Sigmoid colon (tissue), 7 donors: ENCODE measurements around the gene ATPAF1. TPM values are rescaled to one million over a fixed set of nuclear protein-coding genes. Genes with fewer than 3 reads are reported as not detected.

Source experiments
- DNase-seq: peaks from one replicate; pipeline ENCODE4 v3.0.0-alpha.2; 2019
- H3K27ac ChIP-seq, 4 donors: fragments of 200-600 bp; sonication (generic); one replicate each; pipeline ENCODE4 v1.5.1; 2016 to 2019; ENCODE audit warnings: mild to moderate bottlenecking in 1 of 4
- H3K27me3 ChIP-seq, 3 donors: fragments of 200-600 bp; sonication (generic); one replicate each; pipeline ENCODE4 v1.5.1; 2019; ENCODE audit warnings: mild to moderate bottlenecking in 1 of 3
- H3K36me3 ChIP-seq, 4 donors: fragments of 200-600 bp; sonication (generic); one replicate each; pipeline ENCODE4 v1.5.1; 2016 to 2019
- H3K4me1 ChIP-seq, 4 donors: fragments of 200-600 bp; sonication (generic); one replicate each; pipeline ENCODE4 v1.5.1; 2017 to 2019
- H3K4me3 ChIP-seq, 4 donors: fragments of 200-600 bp; sonication (generic); one replicate each; pipeline ENCODE4 v1.5.1; 2017 to 2019; ENCODE audit warnings: mild to moderate bottlenecking in 2 of 4, moderate library complexity in 1 of 4
- H3K9me3 ChIP-seq, 4 donors: fragments of 200-600 bp in 3 of 4; sonication (generic) in 3 of 4; one replicate each; pipeline versions ENCODE4 v1.5.1 to v1.6.1; 2013 to 2019
- EP300 ChIP-seq, 4 donors: sonication (generic); formaldehyde crosslinking; IDR thresholded peaks; one replicate each; pipeline ENCODE4 v1.6.1; 2017; ENCODE audit warnings: antibody characterized with exemption in 4 of 4
- POLR2A ChIP-seq, 2 donors: fragments of 450-650 bp; IDR thresholded peaks; one replicate each; pipeline ENCODE4 v1.6.1; 2016; ENCODE audit warnings: antibody characterized with exemption in 2 of 2, mild to moderate bottlenecking in 2 of 2, moderate library complexity in 2 of 2
- POLR2AphosphoS5 ChIP-seq, 4 donors: sonication (generic); formaldehyde crosslinking; IDR thresholded peaks; one replicate each; pipeline ENCODE4 v1.6.1; 2017; ENCODE audit warnings: antibody characterized with exemption in 4 of 4
- WGBS, 2 donors: extraction: QIAGEN DNeasy Blood & Tissue Kit; methylation state at CpG; one replicate each; pipeline ENCODE4 v1.1.7; 2013; 5-methylcytosine and 5-hydroxymethylcytosine counted together
- intact Hi-C: fragments of 100-400 bp; cut with DNase I; formaldehyde crosslinking; loops from one replicate; pipeline ENCODE4 v1.15.1; 2023
- polyA plus RNA-seq, 3 donors: library from polyadenylated mRNA; stranded (reverse); fragments of 200-250 nt; gene quantifications; one replicate each; pipeline ENCODE4 v1.2.3, GENCODE V29; 2013
- total RNA-seq, 4 donors: library from RNA; depleted of rRNA; stranded (reverse); fragments of >200 nt; gene quantifications; one replicate each; pipeline ENCODE4 v1.1.0, GENCODE V29; 2016
- TF ChIP-seq, protein P1 (sequence below), 4 experiments: fragments of 450-650 bp in 3 of 4; fragments of 200-600 bp in 1 of 4; IDR thresholded peaks; one replicate each; pipeline ENCODE4 v1.5.1; 2016 to 2019; ENCODE audit warnings: antibody characterized with exemption in 4 of 4, mild to moderate bottlenecking in 3 of 4, moderate library complexity in 2 of 4
- donor health status: healthy with polysubstance abuse.
- donor health status: Bipolar disorder and iron deficiency.
- donor health status: healthy.

The ATPAF1 gene
- total and polyA plus RNA-seq, 7 donors: 35.2 to 82.8 (median 61.0) TPM

DNA sequence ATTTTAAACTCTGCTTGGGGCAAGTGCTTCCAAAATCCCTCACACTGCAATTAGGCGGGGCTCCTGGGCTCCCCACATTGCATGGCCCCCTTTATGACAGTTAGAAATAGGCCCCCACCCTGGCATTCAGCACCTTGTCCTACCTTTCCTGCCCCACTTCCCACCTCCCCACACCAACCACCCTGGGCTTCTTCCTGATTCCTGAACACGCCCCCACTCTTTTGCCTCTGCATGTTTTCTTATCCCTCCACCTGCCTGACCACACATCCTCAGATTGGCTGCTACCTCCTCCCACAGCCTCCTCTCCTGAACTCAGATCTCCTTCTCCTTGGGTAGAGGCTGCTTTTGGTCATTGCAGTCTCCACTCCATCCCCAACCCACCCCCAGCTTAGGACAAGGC lies 53.1 kb downstream of the ATPAF1 start:
- intact Hi-C loops: no loop called here

DNA sequence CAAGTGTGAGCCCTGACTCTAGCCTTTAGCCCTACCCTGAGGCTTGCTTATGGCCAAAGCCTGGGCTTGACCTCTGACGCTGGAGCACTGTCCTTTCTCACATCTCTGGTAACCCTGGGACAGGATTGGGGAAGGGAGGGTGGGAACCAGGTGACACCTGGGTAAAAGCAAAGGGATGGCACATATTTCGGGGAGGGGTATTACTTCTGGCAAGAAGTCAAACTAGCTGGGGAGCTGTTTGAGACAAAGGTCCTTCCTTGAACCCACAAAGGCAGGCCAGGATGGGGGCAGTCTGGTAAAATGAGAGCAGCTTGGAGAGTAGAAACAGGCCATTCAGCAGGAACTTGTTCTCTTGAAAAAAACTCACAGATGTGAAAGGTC lies 53.6 kb downstream of the ATPAF1 start:
- intact Hi-C loops: no loop called here
- Histone ChIP-seq H3K27ac (peak overlapping the region; percentile 74 to 98 (median 96)), H3K9me3 (no peaks in the 10 kb centered on the region), H3K4me1 (peaks cover 0 to 61% (median 56%) of the 10 kb centered on the region in 4 donors), H3K36me3 (peaks cover 3 to 14% (median 7%) of the 10 kb centered on the region in 4 donors), H3K27me3 (no peaks in the 10 kb centered on the region), H3K4me3 (no peak overlapping the region)
- TF ChIP-seq POLR2A (IDR thresholded peaks at IDR 0.05) (no peak), POLR2AphosphoS5 (IDR thresholded peaks at IDR 0.05) (no peak), EP300 (IDR thresholded peaks at IDR 0.05) (no peak)
- TF ChIP-seq, protein P1, sequence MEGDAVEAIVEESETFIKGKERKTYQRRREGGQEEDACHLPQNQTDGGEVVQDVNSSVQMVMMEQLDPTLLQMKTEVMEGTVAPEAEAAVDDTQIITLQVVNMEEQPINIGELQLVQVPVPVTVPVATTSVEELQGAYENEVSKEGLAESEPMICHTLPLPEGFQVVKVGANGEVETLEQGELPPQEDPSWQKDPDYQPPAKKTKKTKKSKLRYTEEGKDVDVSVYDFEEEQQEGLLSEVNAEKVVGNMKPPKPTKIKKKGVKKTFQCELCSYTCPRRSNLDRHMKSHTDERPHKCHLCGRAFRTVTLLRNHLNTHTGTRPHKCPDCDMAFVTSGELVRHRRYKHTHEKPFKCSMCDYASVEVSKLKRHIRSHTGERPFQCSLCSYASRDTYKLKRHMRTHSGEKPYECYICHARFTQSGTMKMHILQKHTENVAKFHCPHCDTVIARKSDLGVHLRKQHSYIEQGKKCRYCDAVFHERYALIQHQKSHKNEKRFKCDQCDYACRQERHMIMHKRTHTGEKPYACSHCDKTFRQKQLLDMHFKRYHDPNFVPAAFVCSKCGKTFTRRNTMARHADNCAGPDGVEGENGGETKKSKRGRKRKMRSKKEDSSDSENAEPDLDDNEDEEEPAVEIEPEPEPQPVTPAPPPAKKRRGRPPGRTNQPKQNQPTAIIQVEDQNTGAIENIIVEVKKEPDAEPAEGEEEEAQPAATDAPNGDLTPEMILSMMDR (IDR thresholded peaks at IDR 0.05): no peak
- DNase-seq: peak; percentile 58
- WGBS, 2 donors: 77 to 84% methylated on average over 2 of the region's 2 CpGs

More for the DNA sequence above, 53.1 kb downstream of the ATPAF1 start:
- TF ChIP-seq, protein P1 (IDR thresholded peaks at IDR 0.05): no peak
- TF ChIP-seq POLR2A (IDR thresholded peaks at IDR 0.05) (no peak), EP300 (IDR thresholded peaks at IDR 0.05) (no peak), POLR2AphosphoS5 (IDR thresholded peaks at IDR 0.05) (no peak)
- H3K9me3 ChIP-seq: no peaks in the 10 kb centered on the region
- DNase-seq: no peak
- H3K27ac ChIP-seq: peak overlapping the region; percentile 94 to 98 (median 96)
- H3K36me3 ChIP-seq: peaks cover under 1 to 9% (median 2%) of the 10 kb centered on the region in 4 donors
- peaks cover 0 to 61% (median 56%) of the 10 kb centered on the region in 4 donors for H3K4me1 ChIP-seq
- 91 to 93% methylated on average over 2 of the region's 2 CpGs for WGBS, 2 donors
- no peaks in the 10 kb centered on the region for H3K27me3 ChIP-seq
- H3K4me3 ChIP-seq: peak overlapping the region in 2 of 4 donors; percentile 84 to 94

DNA sequence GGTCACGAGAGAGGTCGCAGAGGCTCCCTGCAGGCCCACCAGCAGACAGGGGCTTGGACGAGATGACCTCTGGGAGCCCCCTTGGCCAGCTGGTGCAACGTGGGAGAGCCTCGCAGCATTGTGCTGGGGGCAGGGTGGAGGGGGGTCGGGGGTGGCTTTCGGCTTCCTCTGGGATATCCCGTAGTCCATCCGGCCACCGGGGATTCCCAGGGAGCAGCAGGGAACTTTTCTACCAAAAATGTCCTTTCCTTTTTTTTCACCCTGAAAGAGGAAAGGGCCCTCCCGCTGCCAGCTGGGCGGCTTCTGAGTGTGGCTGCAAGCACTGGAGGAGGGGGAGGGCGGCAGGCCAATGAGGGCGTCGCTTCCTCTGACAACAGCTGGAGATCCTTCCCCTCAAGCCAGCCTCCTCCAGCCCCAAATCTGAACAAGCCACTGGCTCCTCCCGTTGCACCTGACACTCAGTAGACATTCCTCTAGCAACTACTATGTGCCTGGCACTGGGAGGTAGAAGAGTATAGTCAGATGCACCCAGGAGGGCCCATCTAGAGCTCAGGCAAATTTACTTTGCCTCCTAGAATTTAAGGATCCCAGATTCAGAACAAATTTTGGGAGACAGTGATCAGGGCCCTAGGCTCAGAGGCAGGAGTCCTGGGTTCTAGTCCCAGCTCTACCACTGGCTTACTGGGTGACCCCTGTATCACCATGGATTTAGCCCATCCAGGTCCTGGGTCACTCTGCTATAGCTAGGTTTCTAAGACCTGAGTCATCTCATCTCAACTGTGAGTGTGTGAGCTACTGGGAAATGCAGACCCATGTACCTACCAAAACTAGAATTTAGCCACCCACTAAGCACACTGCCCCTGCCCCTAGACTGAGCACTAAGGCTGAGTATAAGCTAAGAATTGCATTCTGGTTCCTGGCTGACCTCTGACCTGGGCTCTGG lies 54.2 kb downstream of the ATPAF1 start:
- Histone ChIP-seq H3K27ac (peak overlapping the region; percentile 74 to 98 (median 96)), H3K4me1 (peaks cover 0 to 61% (median 56%) of the 10 kb centered on the region in 4 donors), H3K9me3 (no peaks in the 10 kb centered on the region), H3K36me3 (peaks cover 10 to 21% (median 13%) of the 10 kb centered on the region in 4 donors), H3K4me3 (peak overlapping the region in 3 of 4 donors; percentile 32 to 39 (median 37)), H3K27me3 (no peaks in the 10 kb centered on the region)
- DNase-seq: peak; percentile 97
- TF ChIP-seq, protein P1 (IDR thresholded peaks at IDR 0.05): no peak
- TF ChIP-seq POLR2AphosphoS5 (IDR thresholded peaks at IDR 0.05) (peak in 3 of 4 donors; percentile 22 to 69 (median 33)), EP300 (IDR thresholded peaks at IDR 0.05) (no peak), POLR2A (IDR thresholded peaks at IDR 0.05) (no peak)
- intact Hi-C loops: no loop called here
- WGBS, 2 donors: 24 to 58% methylated on average over 16 of the region's 16 CpGs

DNA sequence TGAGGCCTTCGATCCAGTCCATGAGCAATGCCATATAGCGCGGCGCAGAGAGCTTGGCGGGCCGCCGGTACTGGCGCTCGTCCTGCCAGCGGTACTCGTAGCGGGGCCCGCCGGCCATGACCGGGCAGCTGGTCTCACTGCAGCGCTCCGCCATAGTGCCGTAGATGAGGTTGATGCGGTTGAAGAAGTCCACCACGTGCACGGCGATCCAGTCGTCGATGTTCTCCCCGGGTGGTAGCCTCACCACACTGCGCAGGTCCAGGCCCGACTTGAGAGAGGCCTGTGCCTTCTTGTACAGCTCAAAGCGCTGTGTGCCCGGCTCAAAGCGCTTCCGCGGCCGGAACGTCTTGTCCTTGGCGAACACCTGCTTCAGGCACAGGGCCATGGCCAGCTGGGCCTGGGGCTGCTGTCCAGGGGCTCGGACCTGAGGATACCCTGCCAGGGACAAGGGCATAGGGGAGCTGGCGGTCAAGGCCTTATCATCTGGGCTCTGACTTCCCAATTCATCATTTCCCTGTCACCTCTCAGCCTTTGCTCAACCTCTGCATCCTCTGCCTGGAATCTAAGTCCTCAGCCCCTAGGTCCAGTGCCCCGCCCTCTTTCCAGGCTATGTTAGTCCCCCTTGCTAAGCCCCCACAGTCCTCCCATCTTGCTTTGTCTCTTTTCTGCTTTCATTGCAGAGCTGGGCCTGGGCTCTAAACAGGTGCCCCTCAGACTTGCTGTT lies 55.1 kb downstream of the ATPAF1 start:
- Histone ChIP-seq H3K27me3 (no peaks in the 10 kb centered on the region), H3K27ac (peak overlapping the region; percentile 74 to 98 (median 96)), H3K4me3 (peak overlapping the region in 3 of 4 donors; percentile 32 to 39 (median 37)), H3K9me3 (no peaks in the 10 kb centered on the region), H3K4me1 (peaks cover 0 to 61% (median 56%) of the 10 kb centered on the region in 4 donors), H3K36me3 (peaks cover 18 to 29% (median 22%) of the 10 kb centered on the region in 4 donors)
- peak; percentile 60 for DNase-seq
- 95% methylated on average over 38 of the region's 38 CpGs for WGBS, 2 donors
- intact Hi-C loops: no loop called here
- TF ChIP-seq, protein P1 (IDR thresholded peaks at IDR 0.05): no peak
- no peak for TF ChIP-seq POLR2A (IDR thresholded peaks at IDR 0.05)
